CD8-positive, alpha-beta memory T cell (primary cell): Measurements from ENCODE around the gene MYT1. TPM values are rescaled to one million over a fixed set of nuclear protein-coding genes. Genes with fewer than 3 reads are reported as not detected.

ENCODE experiments used
- CTCF ChIA-PET: fragments of 350-600 bp; sonication (Branson Sonifier 250); formaldehyde crosslinking; loops from one replicate; lab custom pipeline; 2021; ENCODE audit warnings: antibody characterized with exemption; lab: Charles Lee
- POLR2A ChIA-PET: fragments of 350-600 bp; sonication (Branson Sonifier 250); formaldehyde crosslinking; loops from one replicate; lab custom pipeline; 2021; ENCODE audit warnings: antibody characterized with exemption; lab: Charles Lee
- DNase-seq, 5 donors: peaks; one replicate each; pipeline versions ENCODE4 v3.0.0 to v3.0.0-alpha.2; 2020 to 2022; ENCODE audit warnings: mixed read lengths in 1 of 5
- H3K27ac ChIP-seq: one replicate; pipeline ENCODE4 v1.7.0; 2013; ENCODE audit warnings: low read depth, mild to moderate bottlenecking, low read length, moderate library complexity
- H3K27me3 ChIP-seq: 2 replicates; pipeline ENCODE4 v1.7.0; 2013; ENCODE audit warnings: low read length, mild to moderate bottlenecking; ENCODE audit not compliant: insufficient read depth, poor library complexity, severe bottlenecking
- H3K36me3 ChIP-seq: 2 replicates; pipeline ENCODE4 v1.7.0; 2013; ENCODE audit warnings: mild to moderate bottlenecking, low read length, moderate library complexity; ENCODE audit not compliant: insufficient read depth
- H3K4me1 ChIP-seq: 2 replicates; pipeline ENCODE4 v1.7.0; 2013; ENCODE audit warnings: mild to moderate bottlenecking, low read length, moderate library complexity; ENCODE audit not compliant: insufficient read depth
- H3K4me3 ChIP-seq: 2 replicates; pipeline ENCODE4 v1.7.0; 2013; ENCODE audit warnings: mild to moderate bottlenecking, low read length
- H3K9me3 ChIP-seq: 2 replicates; pipeline ENCODE4 v1.7.0; 2013; ENCODE audit warnings: mild to moderate bottlenecking, low read length
- H3K27ac Mint-ChIP-seq, 8 donors: one replicate each; pipeline ENCODE4 v1.8.0; 2020 to 2021; ENCODE audit warnings: mixed read lengths in 8 of 8, mild to moderate bottlenecking in 6 of 8, inconsistent platforms in 3 of 8, moderate library complexity in 3 of 8
- H3K27me3 Mint-ChIP-seq, 2 donors: one replicate each; pipeline ENCODE4 v1.8.0; 2020 to 2021; ENCODE audit warnings: mixed read lengths in 2 of 2, mild to moderate bottlenecking in 1 of 2, moderate library complexity in 1 of 2
- H3K36me3 Mint-ChIP-seq, 3 donors: one replicate each; pipeline ENCODE4 v1.8.0; 2020 to 2021; ENCODE audit warnings: mixed read lengths in 3 of 3, inconsistent platforms in 1 of 3, mild to moderate bottlenecking in 1 of 3
- H3K4me1 Mint-ChIP-seq, 3 donors: one replicate each; pipeline ENCODE4 v1.8.0; 2020 to 2021; ENCODE audit warnings: mixed read lengths in 3 of 3, inconsistent platforms in 1 of 3, mild to moderate bottlenecking in 1 of 3
- H3K4me3 Mint-ChIP-seq, 7 donors: one replicate each; pipeline ENCODE4 v1.8.0; 2020 to 2021; ENCODE audit warnings: mixed read lengths in 7 of 7, mild to moderate bottlenecking in 6 of 7, moderate library complexity in 4 of 7, inconsistent platforms in 2 of 7
- H3K9me3 Mint-ChIP-seq, 5 donors: one replicate each; pipeline ENCODE4 v1.8.0; 2020 to 2022; ENCODE audit warnings: mixed read lengths in 5 of 5, mild to moderate bottlenecking in 3 of 5, moderate library complexity in 2 of 5, inconsistent platforms in 1 of 5
- polyA plus RNA-seq: library from polyadenylated mRNA; unstranded; fragments of 300-500 nt; fragmentation: Illumina TruSeq; gene quantifications from one replicate; pipeline ENCODE4 v1.2.3, GENCODE V29; 2021
- total RNA-seq, 2 experiments: library from RNA; stranded (reverse); gene quantifications; one replicate each; pipeline ENCODE4 v1.2.3, GENCODE V29; 2021

MYT1 gene
- total and polyA plus RNA-seq, 3 experiments from 2014 or later, result 0.07 TPM; not detected in 2

DNA sequence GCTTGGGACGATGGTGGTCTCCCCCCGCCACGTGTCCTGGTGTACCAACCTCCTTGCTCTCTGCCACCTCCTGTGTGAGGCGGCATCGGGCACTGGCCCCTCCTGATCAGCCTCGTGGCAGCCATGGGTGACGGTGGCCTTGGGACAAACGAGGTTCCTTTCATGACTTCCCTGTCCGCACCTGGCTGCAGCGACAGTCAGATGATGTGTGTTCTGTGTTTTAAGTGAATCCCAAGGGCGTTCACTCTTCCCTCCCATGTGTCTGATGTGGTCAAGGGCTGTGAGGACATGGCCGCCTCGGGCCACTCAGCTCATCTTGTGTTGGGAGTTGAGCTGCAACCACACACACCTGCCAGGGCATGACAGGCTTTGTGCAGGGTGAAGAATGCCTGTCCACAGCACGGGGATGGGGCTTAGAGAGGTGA is 60.9 kb downstream of the MYT1 start:
- Histone ChIP-seq H3K36me3 (no peaks in the 10 kb centered on the region), H3K27ac (no peak overlapping the region), H3K4me1 (peaks cover 22% of the 10 kb centered on the region), H3K27me3 (no peaks in the 10 kb centered on the region), H3K4me3 (no peak overlapping the region), H3K9me3 (no peaks in the 10 kb centered on the region)
- no peaks in the 10 kb centered on the region for H3K36me3 Mint-ChIP-seq
- no peak for DNase-seq
- no peaks in the 10 kb centered on the region for H3K9me3 Mint-ChIP-seq
- peaks cover 27 to 36% (median 30%) of the 10 kb centered on the region in 3 donors for H3K4me1 Mint-ChIP-seq
- ChIA-PET CTCF (no interaction called here), POLR2A (no interaction called here)
- peaks cover 3 to 18% of the 10 kb centered on the region in 2 donors for H3K27me3 Mint-ChIP-seq
- H3K27ac Mint-ChIP-seq, result no peak overlapping the region
- no peak overlapping the region for H3K4me3 Mint-ChIP-seq

DNA sequence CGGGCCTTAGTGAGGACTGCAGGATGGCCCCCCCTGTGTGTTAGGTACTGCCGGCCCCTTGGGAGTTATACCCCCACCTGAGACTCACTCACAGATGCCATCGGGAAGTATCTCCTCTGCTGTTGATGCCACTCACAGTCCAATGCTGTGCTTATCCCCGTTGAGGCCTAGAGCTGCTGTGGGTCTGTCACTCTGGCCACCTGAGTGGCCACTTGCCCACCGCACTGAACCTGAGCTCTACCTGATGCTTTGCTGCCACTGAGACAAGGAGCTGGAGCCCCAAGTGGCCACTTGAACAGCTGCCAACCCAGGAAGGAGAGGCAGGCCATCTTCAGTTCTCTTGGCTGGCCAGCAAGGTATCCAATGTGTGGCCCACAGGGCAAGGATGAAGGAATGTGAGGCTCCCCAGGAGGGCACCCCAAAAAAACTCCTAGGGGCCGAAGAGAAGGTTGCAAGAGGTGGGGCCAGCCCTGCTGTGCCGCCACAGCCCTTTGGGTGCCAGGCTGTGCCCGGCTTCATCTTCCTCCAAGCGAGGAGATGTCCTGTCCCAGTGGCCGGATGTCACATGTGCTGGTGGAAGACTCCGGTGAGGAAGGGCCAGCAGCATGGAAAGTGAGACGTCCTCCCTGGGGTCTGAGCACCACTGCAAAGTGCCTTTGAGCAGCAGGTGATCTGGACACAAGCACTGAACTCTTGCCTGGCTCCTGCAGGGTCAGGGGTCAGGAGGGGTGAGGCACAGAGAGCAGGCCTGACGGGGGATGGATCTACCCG is 61.8 kb downstream of the MYT1 start:
- Mint-ChIP-seq H3K27me3 (peaks cover 3 to 18% of the 10 kb centered on the region in 2 donors), H3K36me3 (no peaks in the 10 kb centered on the region), H3K27ac (peak overlapping the region in 3 of 8 donors; percentile 8 to 47 (median 23)), H3K4me3 (peak overlapping the region in 4 of 7 donors; percentile 37 to 51 (median 42)), H3K9me3 (no peaks in the 10 kb centered on the region), H3K4me1 (peaks cover 27 to 36% (median 30%) of the 10 kb centered on the region in 3 donors)
- Histone ChIP-seq H3K27ac (no peak overlapping the region), H3K27me3 (no peaks in the 10 kb centered on the region), H3K9me3 (no peaks in the 10 kb centered on the region), H3K4me1 (peaks cover 22% of the 10 kb centered on the region), H3K4me3 (no peak overlapping the region), H3K36me3 (no peaks in the 10 kb centered on the region)
- no peak for DNase-seq
- ChIA-PET CTCF (no interaction called here), POLR2A (no interaction called here)

DNA sequence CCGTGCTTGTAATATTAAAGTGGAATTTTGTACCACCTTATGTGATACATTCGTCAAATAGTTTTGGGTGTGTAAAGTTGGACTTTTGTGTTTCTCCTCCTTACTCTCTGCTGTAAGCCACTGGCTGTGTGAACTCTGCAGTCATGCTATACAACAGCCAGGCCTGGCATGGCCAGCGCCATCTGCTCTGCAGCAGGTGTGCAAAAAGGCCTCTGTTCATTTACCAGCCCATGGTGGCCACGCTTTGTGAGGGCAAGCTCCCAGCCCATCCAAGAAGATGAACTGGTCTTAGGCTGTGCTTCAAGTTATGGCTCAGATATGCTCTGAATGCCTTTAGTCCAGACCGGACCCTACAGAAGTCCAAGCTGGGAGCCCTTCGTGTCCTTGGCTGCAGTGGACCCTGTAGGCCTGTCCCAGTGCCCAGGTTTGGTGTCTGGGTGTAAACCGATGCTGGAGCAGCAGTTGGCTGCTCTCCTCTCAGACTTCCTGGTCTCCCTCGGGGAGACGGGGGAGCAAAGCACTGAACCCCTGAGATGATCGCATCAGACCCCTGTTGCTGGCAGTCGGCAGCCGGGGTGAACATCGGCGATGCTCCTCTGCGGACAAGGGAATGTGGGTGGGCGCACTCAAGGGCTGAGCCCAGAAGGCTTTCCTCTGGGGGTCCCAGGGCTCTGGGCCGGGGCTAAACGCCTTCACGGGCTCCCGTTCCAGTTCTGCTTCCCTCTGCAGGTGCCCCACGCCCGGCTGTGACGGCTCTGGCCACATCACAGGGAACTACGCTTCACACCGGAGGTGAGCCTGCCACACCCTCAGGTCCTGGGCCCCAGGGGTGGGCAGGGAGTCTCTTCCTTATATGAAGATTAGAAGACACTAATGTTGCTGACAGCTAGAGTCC is 62.7 kb downstream of the MYT1 start:
- Mint-ChIP-seq H3K27ac (peak overlapping the region in 5 of 8 donors; percentile 47 to 79 (median 70)), H3K27me3 (peaks cover 3 to 18% of the 10 kb centered on the region in 2 donors), H3K4me3 (peak overlapping the region in 6 of 7 donors; percentile 30 to 62 (median 41)), H3K9me3 (no peaks in the 10 kb centered on the region), H3K36me3 (no peaks in the 10 kb centered on the region), H3K4me1 (peaks cover 27 to 36% (median 30%) of the 10 kb centered on the region in 3 donors)
- Histone ChIP-seq H3K27me3 (no peaks in the 10 kb centered on the region), H3K27ac (no peak overlapping the region), H3K4me1 (peaks cover 22% of the 10 kb centered on the region), H3K9me3 (no peaks in the 10 kb centered on the region), H3K4me3 (no peak overlapping the region), H3K36me3 (no peaks in the 10 kb centered on the region)
- CTCF ChIA-PET, result no interaction called here
- POLR2A ChIA-PET, result no interaction called here
- DNase-seq, result peak in 2 of 5 donors; percentile 12 to 41

DNA sequence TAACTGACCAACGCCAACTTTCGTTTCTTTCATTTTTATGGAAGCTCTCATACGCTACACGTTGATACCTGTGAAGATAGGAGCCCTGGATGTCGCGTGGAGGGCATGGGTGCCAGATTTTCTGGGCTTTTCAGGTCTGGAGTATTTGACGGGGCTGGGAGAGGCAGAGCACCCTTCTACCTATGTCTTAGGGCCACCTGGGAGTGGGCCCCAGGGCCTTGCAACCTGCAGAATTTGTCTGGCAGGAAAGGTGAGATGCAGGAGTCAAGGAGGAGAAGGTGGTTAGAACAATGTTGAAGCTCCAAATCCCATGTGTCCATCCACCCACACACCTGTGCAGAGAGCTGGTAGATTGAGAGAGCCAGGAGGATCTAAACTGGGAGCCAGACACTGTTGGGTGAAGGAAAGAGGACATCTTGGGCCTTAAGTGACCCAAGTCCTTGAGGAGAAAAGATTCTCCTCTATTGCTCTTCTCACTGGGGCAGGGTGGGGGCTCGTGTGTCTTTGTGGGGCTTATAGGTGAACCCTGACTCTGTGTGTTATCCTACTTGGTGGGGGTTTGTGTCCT is 63.9 kb downstream of the MYT1 start:
- Mint-ChIP-seq H3K4me1 (peaks cover 27 to 41% (median 34%) of the 10 kb centered on the region in 3 donors), H3K27me3 (peaks cover 5 to 15% of the 10 kb centered on the region in 2 donors), H3K9me3 (no peaks in the 10 kb centered on the region), H3K4me3 (peak overlapping the region in 3 of 7 donors; percentile 4 to 41 (median 13)), H3K27ac (peak overlapping the region in 7 of 8 donors; percentile 16 to 72 (median 56)), H3K36me3 (no peaks in the 10 kb centered on the region)
- H3K4me1 ChIP-seq, result peaks cover 22% of the 10 kb centered on the region
- no peak overlapping the region for H3K4me3 ChIP-seq
- ChIA-PET CTCF (no interaction called here), POLR2A (no interaction called here)
- no peak overlapping the region for H3K27ac ChIP-seq
- H3K36me3 ChIP-seq, result no peaks in the 10 kb centered on the region
- no peaks in the 10 kb centered on the region for H3K27me3 ChIP-seq
- H3K9me3 ChIP-seq, result no peaks in the 10 kb centered on the region
- DNase-seq, result no peak

- Mint-ChIP-seq H3K27ac (no peak overlapping the region), H3K9me3 (no peaks in the 10 kb centered on the region), H3K4me1 (peaks cover 34 to 48% (median 42%) of the 10 kb centered on the region in 3 donors), H3K4me3 (no peak overlapping the region), H3K27me3 (peaks cover 5 to 11% of the 10 kb centered on the region in 2 donors), H3K36me3 (no peaks in the 10 kb centered on the region)
- H3K4me3 ChIP-seq, result no peak overlapping the region
- peaks cover 22% of the 10 kb centered on the region for H3K4me1 ChIP-seq
- ChIA-PET CTCF (no interaction called here), POLR2A (no interaction called here)
- no peak for DNase-seq
- no peaks in the 10 kb centered on the region for H3K9me3 ChIP-seq
- no peaks in the 10 kb centered on the region for H3K27me3 ChIP-seq
- no peaks in the 10 kb centered on the region for H3K36me3 ChIP-seq
- no peak overlapping the region for H3K27ac ChIP-seq
These were observed 64.7 kb downstream of the MYT1 start for GRCh38 chr20:64228751-64229506.

DNA sequence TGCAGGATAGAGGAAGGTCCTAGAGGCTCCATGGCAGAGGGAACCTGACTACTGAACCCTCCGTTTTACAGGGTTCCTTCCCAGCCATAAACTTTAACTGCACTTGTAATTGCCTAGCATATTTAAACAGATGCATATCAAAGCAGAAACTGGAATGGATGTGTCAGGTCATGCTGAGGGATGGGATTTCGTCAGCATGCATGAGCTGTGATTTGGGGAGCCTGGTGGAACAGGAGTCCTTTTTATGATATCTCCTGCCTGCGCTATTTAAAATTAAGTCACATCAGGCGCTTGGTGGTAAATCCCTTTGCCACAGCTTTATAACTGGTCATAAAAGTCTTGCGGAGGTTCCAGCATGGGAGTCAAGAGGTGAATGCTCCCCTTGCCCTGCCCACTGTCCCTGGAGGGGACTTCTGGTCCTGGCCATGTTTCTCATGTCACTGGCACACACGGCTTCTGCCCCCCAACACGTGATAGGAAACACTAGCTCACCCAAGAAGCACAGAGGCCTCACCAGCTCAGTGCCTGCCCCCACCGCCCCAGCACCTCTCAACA is 65.3 kb downstream of the MYT1 start:
- H3K4me3 ChIP-seq, result no peak overlapping the region
- no peaks in the 10 kb centered on the region for H3K9me3 ChIP-seq
- H3K27ac ChIP-seq, result no peak overlapping the region
- Mint-ChIP-seq H3K4me3 (no peak overlapping the region), H3K4me1 (peaks cover 31 to 44% (median 44%) of the 10 kb centered on the region in 3 donors), H3K27me3 (peaks cover 5 to 7% of the 10 kb centered on the region in 2 donors), H3K9me3 (no peaks in the 10 kb centered on the region), H3K36me3 (no peaks in the 10 kb centered on the region), H3K27ac (peak overlapping the region in 1 of 8 donors; percentile 48)
- peaks cover 22% of the 10 kb centered on the region for H3K4me1 ChIP-seq
- no peaks in the 10 kb centered on the region for H3K36me3 ChIP-seq
- H3K27me3 ChIP-seq, result no peaks in the 10 kb centered on the region
- ChIA-PET POLR2A (no interaction called here), CTCF (no interaction called here)
- peak in 1 of 5 donors; percentile 11 for DNase-seq

- Mint-ChIP-seq H3K27ac (no peak overlapping the region), H3K27me3 (peaks cover 5 to 7% of the 10 kb centered on the region in 2 donors), H3K4me1 (peaks cover 31 to 44% (median 42%) of the 10 kb centered on the region in 3 donors), H3K36me3 (no peaks in the 10 kb centered on the region), H3K9me3 (no peaks in the 10 kb centered on the region), H3K4me3 (no peak overlapping the region)
- H3K27me3 ChIP-seq, result no peaks in the 10 kb centered on the region
- no peaks in the 10 kb centered on the region for H3K9me3 ChIP-seq
- DNase-seq, result peak in 1 of 5 donors; percentile 11
- H3K27ac ChIP-seq, result no peak overlapping the region
- no peak overlapping the region for H3K4me3 ChIP-seq
- CTCF ChIA-PET, result no interaction called here
- H3K4me1 ChIP-seq, result peaks cover 22% of the 10 kb centered on the region
- POLR2A ChIA-PET, result no interaction called here
- no peaks in the 10 kb centered on the region for H3K36me3 ChIP-seq
These were observed 66.4 kb downstream of the MYT1 start for GRCh38 chr20:64230461-64231145.
